Testis (tissue), 2 donors: ENCODE results near the gene CDC42.

ENCODE experiments used
- POLR2A ChIP-seq: fragments of 450-650 bp; IDR thresholded peaks from one replicate; pipeline ENCODE4 v1.6.1; 2017; ENCODE audit warnings: antibody characterized with exemption, mild to moderate bottlenecking, moderate library complexity
- TF ChIP-seq, protein P1 (sequence below), 3 experiments: fragments of 450-650 bp in 2 of 3; fragments of 200-600 bp in 1 of 3; sonication (generic) in 1 of 3; IDR thresholded peaks; one replicate each; pipeline ENCODE4 v1.5.1; 2016 to 2019; ENCODE audit warnings: antibody characterized with exemption in 3 of 3, mild to moderate bottlenecking in 2 of 3, moderate library complexity in 1 of 3

DNA sequence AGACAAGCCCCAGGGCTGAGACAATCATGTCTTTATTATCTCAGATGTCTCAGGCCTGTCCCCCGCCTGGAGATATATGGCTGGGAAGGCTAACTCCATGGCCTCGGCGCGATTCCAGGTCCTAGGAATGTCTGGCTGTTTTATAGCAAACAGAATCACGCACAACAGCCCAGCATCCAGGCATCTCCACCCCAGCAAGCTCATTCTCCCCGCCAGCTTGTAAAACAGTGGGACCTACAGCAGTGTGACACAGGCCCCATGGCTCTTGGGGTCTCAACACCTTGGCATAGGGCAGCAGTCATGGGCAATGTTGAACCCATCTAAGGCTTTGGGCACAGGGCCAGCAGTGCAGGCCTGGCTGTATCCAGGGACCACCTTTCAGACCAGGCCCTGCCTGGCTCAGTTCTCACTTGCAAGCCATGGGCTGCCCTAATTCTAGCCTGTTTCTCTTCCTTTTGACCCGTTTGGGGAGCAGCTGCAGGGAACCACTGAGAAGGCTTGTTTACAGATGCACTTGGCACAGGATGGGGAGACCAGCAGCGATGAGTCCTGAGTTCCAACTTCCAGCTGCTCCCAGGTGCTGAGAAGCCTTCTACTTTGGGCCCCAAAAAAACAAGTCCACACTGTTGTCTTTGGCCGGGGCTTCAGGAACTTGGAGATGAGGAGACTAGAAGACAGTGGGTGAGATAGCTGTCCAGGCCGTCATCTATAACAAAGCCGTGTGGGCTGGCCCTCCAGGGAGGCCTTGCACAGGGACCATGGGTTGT is 56.0 kb downstream of the CDC42 start:
- TF ChIP-seq, protein P1, sequence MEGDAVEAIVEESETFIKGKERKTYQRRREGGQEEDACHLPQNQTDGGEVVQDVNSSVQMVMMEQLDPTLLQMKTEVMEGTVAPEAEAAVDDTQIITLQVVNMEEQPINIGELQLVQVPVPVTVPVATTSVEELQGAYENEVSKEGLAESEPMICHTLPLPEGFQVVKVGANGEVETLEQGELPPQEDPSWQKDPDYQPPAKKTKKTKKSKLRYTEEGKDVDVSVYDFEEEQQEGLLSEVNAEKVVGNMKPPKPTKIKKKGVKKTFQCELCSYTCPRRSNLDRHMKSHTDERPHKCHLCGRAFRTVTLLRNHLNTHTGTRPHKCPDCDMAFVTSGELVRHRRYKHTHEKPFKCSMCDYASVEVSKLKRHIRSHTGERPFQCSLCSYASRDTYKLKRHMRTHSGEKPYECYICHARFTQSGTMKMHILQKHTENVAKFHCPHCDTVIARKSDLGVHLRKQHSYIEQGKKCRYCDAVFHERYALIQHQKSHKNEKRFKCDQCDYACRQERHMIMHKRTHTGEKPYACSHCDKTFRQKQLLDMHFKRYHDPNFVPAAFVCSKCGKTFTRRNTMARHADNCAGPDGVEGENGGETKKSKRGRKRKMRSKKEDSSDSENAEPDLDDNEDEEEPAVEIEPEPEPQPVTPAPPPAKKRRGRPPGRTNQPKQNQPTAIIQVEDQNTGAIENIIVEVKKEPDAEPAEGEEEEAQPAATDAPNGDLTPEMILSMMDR (IDR thresholded peaks at IDR 0.05), result no peak
- TF ChIP-seq POLR2A, result no peak
